ENCODE results near the gene FHIT.

The FHIT gene

GRCh38 chr3:60972599-60972998, 278.7 kb downstream of the FHIT start:
- Histone ChIP-seq H3K79me2 (ENCODE audit: low read length) (no peaks in the 10 kb centered on the region), H3K9ac (ENCODE audit: low read length) (no peak overlapping the region), H3K27me3 (ENCODE audit: low read depth, low read length) (no peaks in the 10 kb centered on the region), H3K4me2 (ENCODE audit: low read length) (no peak overlapping the region), H3K9me3 (ENCODE audit: insufficient read depth, low read length) (peaks cover 15% of the 10 kb centered on the region; the same call in 1 of the 2 replicates), H4K20me1 (ENCODE audit: insufficient read depth, low read length) (no peaks in the 10 kb centered on the region), H3K4me1 (ENCODE audit: low read length) (no peaks in the 10 kb centered on the region), H3K4me3 (ENCODE audit: low read length) (no peak overlapping the region), H3K27ac (ENCODE audit: low read length) (no peak overlapping the region), H2AFZ (ENCODE audit: low read depth, low read length) (no peak overlapping the region), H3K36me3 (replicated peaks; ENCODE audit: low read depth, low read length) (peaks cover 6% of the 10 kb centered on the region)
- no peak for TF ChIP-seq EZH2phosphoT487 (IDR thresholded peaks at IDR 0.05; ENCODE audit: low read depth)
- TF ChIP-seq, protein P1, sequence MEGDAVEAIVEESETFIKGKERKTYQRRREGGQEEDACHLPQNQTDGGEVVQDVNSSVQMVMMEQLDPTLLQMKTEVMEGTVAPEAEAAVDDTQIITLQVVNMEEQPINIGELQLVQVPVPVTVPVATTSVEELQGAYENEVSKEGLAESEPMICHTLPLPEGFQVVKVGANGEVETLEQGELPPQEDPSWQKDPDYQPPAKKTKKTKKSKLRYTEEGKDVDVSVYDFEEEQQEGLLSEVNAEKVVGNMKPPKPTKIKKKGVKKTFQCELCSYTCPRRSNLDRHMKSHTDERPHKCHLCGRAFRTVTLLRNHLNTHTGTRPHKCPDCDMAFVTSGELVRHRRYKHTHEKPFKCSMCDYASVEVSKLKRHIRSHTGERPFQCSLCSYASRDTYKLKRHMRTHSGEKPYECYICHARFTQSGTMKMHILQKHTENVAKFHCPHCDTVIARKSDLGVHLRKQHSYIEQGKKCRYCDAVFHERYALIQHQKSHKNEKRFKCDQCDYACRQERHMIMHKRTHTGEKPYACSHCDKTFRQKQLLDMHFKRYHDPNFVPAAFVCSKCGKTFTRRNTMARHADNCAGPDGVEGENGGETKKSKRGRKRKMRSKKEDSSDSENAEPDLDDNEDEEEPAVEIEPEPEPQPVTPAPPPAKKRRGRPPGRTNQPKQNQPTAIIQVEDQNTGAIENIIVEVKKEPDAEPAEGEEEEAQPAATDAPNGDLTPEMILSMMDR (IDR thresholded peaks at IDR 0.05; ENCODE audit: low read depth, low read length): no peak

DNA sequence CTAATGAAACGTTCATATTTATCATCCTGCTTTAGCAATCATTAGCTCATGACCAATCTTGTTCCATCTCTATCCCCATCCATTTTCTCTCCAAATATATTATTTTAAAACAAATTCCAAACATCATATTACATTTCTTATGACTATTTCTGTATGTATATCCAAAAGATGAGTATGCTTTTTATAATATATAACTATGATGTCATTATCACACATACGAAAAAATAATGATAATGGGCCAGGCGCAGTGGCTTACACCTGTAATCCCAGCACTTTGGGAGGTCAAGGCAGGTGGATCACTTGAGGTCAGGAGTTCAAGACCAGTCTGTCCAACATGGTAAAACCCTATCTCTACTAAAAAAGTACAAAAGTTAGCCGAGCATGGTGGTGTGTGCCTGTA, 280.4 kb downstream of the FHIT start:
- H3K79me2 ChIP-seq (ENCODE audit: low read length): no peaks in the 10 kb centered on the region
- TF ChIP-seq EZH2phosphoT487 (IDR thresholded peaks at IDR 0.05; ENCODE audit: low read depth): no peak
- TF ChIP-seq, protein P1 (IDR thresholded peaks at IDR 0.05; ENCODE audit: low read depth, low read length): no peak
- H3K9me3 ChIP-seq (ENCODE audit: insufficient read depth, low read length): peaks cover 15% of the 10 kb centered on the region; the same call in 1 of the 2 replicates
- no peak overlapping the region for H3K4me2 ChIP-seq (ENCODE audit: low read length)
- peaks cover 6% of the 10 kb centered on the region for H3K36me3 ChIP-seq (replicated peaks; ENCODE audit: low read depth, low read length)
- H3K4me1 ChIP-seq (ENCODE audit: low read length): no peaks in the 10 kb centered on the region
- H4K20me1 ChIP-seq (ENCODE audit: insufficient read depth, low read length): no peaks in the 10 kb centered on the region
- H3K27ac ChIP-seq (ENCODE audit: low read length): no peak overlapping the region
- no peaks in the 10 kb centered on the region for H3K27me3 ChIP-seq (ENCODE audit: low read depth, low read length)
- no peak overlapping the region for H3K9ac ChIP-seq (ENCODE audit: low read length)
- H3K4me3 ChIP-seq (ENCODE audit: low read length): no peak overlapping the region
- no peak overlapping the region for H2AFZ ChIP-seq (ENCODE audit: low read depth, low read length)

- Histone ChIP-seq H3K4me1 (ENCODE audit: low read length) (no peaks in the 10 kb centered on the region), H3K4me3 (ENCODE audit: low read length) (no peak overlapping the region), H3K79me2 (ENCODE audit: low read length) (no peaks in the 10 kb centered on the region), H3K4me2 (ENCODE audit: low read length) (no peak overlapping the region), H2AFZ (ENCODE audit: low read depth, low read length) (no peak overlapping the region), H3K27me3 (ENCODE audit: low read depth, low read length) (no peaks in the 10 kb centered on the region), H3K9ac (ENCODE audit: low read length) (no peak overlapping the region), H3K27ac (ENCODE audit: low read length) (no peak overlapping the region), H3K9me3 (ENCODE audit: insufficient read depth, low read length) (0 out of 2 replicates have a peak, but pooled peaks cover 3% of the 10 kb centered on the region), H3K36me3 (replicated peaks; ENCODE audit: low read depth, low read length) (no peaks in the 10 kb centered on the region), H4K20me1 (ENCODE audit: insufficient read depth, low read length) (no peaks in the 10 kb centered on the region)
- no peak for TF ChIP-seq EZH2phosphoT487 (IDR thresholded peaks at IDR 0.05; ENCODE audit: low read depth)
- TF ChIP-seq, protein P1 (IDR thresholded peaks at IDR 0.05; ENCODE audit: low read depth, low read length): no peak
Observed at GRCh38 chr3:60967141-60967540, 284.1 kb downstream of the FHIT start.

GRCh38 chr3:60957541-60957940, 293.7 kb downstream of the FHIT start:
- no peaks in the 10 kb centered on the region for H3K79me2 ChIP-seq (ENCODE audit: low read length)
- no peaks in the 10 kb centered on the region for H3K36me3 ChIP-seq (replicated peaks; ENCODE audit: low read depth, low read length)
- H2AFZ ChIP-seq (ENCODE audit: low read depth, low read length): no peak overlapping the region
- no peak overlapping the region for H3K4me2 ChIP-seq (ENCODE audit: low read length)
- no peak for TF ChIP-seq EZH2phosphoT487 (IDR thresholded peaks at IDR 0.05; ENCODE audit: low read depth)
- TF ChIP-seq, protein P1 (IDR thresholded peaks at IDR 0.05; ENCODE audit: low read depth, low read length): no peak
- H3K27ac ChIP-seq (ENCODE audit: low read length): no peak overlapping the region
- H3K4me1 ChIP-seq (ENCODE audit: low read length): no peaks in the 10 kb centered on the region
- no peak overlapping the region for H3K9ac ChIP-seq (ENCODE audit: low read length)
- H3K27me3 ChIP-seq (ENCODE audit: low read depth, low read length): no peaks in the 10 kb centered on the region
- no peak overlapping the region for H3K4me3 ChIP-seq (ENCODE audit: low read length)
- no peaks in the 10 kb centered on the region for H4K20me1 ChIP-seq (ENCODE audit: insufficient read depth, low read length)
- H3K9me3 ChIP-seq (ENCODE audit: insufficient read depth, low read length): no peaks in the 10 kb centered on the region
